Measurements from ENCODE around the gene GNG5.
A peak's percentile ranks its signal among the peaks of the same experiment; 100 is the strongest.
"Not testable (repeated sequence)": the region's sequence is repeated elsewhere in the genome, so short reads cannot be mapped to it uniquely, and the experiment has no call there.

GNG5 gene

DNA sequence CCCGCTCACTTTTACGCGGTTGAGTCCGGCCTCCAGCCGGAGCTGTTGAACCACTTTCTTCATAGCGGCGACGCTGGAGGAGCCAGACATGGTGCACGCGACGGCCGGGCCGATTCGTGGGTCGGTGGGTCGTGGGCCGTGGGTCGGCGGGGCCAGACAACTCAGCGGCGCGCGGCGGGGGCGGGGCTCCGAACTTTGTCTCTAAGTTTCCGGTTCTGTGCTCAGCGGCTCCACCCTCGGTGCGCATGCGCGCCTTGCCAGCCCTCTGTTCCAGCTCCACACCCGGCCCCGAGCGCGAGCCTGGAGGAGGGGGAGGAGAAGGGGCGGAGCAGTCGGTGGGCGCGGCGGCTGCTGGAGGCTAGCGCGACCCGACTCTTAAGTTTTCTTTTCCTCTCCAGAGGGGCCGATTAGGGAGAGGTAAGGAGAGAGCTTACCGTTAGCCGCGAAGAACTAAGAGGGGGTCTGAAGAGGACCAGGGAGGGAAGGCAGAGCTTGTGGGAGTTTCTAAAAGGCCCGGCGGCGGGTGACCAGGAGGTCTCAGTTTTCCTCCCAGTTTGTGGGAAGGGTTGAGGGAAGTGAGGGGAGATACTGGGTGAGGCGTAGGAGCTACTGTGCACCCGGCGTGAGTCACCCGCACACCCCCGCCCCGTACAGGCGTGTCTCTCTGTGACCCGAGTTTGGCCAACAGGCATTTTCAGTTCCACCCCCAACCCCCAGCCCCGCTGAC is at the start of gene GNG5, which contains the start of gene SPATA1:
GNG5 (minus strand) TSS at position 580 of the 727 bp plus-strand sequence; CDS start at position 90, 490 bp downstream.
SPATA1 (plus strand) TSS at position 385 of the 727 bp plus-strand sequence. CDS start 9,974 bp downstream, outside the sequence.
- DNase-seq (ENCODE audit: low read depth in 2 of 2) = peak; percentile 87 to 89

DNA sequence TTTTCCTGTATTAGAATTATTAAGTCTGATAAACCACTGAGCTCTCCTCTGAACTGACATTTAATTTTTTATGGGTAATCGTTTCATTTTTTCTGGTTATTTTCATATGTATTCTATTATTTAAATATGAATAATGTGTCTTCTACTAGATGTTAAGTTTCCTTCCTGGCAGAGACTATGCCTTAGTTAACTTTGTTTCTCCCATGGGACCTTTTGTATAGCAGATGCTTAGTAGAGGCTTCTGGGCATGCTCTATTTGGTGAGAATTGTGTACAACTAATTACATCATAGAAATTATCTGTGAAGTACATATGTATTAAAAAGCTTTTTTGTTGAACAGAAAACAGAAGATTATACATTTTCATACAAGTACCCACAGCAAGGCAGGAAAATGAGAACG is 44.4 kb upstream of the GNG5 start:
- peak in 1 of 2 experiments; percentile 12 for DNase-seq (ENCODE audit: low read depth in 2 of 2)

DNA sequence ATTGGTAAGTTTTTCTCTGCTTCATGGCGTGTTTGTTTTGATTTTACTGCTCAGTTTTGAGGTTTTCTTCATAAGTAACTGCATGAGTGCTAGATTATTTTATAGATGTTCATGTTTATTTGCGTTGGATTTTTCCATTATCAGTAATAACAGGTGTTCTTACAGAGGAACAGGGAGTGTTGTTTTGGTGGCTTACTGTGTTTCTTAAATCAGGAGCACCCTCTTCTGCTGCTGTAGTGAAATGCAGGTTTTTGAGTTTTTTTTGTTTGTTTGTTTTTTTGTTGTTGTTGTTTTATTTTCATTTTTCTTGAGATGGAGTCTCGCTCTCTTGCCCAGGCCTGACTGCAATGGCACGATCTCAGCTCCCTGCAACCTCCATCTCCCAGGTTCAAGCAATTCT is 35.3 kb upstream of the GNG5 start:
- DNase-seq (ENCODE audit: low read depth in 2 of 2) = no peak

DNA sequence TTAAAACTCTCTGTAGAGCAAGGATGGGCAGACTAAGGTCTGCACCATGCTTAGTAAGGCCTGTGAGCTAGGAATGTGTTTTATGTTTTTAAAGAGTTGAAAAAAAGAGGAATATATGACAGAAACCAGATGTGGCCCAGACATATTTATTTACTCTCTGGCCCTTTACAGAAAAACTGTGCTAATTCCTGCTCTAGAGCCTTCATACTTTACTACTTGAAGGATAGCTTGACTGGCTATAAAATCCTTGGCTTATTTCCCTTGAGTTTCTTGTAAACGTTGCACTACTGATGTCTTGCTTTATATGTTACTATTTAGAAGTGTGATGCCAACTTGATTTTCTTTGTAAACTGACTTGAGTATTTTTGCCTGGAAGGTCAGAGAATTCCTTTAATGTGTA is 34.4 kb upstream of the GNG5 start:
- peak in 1 of 2 experiments; percentile 1 for DNase-seq (ENCODE audit: low read depth in 2 of 2)

DNA sequence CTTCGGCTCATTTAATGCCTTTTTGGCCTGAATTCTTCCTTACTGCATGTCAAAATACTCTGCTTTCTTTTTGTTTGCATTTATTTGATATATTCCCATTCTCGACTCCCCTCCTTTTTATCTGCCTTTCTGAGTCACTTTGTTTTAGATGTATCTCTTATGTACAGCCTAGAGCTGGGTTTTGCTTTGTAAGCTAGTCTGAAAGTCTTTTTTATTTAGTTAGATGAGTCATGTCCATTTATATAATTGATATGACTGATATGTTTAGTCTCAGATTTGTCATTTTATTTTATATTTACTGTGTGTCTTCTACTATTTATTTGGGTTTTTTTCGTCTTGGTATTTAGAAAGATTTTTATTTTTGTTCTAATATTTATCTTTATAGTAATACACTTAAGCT is 33.6 kb upstream of the GNG5 start:
- no peak for DNase-seq (ENCODE audit: low read depth in 2 of 2)

DNA sequence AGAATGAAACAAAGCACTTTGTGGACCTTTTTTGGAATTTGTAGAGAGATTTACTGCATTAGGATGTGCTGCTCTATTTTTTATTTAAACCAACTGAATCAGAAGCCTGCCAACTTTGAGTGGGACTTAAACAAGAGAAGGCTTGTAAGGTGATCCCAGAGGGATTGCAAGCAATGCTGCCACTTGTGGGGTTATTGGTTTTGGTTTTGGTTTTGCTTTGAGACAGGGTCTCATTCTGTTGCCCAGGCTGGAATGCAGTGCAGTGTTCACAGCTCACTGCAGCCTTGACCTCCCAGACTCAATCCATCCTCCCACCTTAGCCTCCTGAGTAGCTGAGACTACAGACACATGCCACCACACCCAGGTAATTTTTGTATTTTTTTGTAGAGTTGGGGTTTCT is 32.2 kb upstream of the GNG5 start:
- DNase-seq (ENCODE audit: low read depth in 2 of 2) = no peak

DNA sequence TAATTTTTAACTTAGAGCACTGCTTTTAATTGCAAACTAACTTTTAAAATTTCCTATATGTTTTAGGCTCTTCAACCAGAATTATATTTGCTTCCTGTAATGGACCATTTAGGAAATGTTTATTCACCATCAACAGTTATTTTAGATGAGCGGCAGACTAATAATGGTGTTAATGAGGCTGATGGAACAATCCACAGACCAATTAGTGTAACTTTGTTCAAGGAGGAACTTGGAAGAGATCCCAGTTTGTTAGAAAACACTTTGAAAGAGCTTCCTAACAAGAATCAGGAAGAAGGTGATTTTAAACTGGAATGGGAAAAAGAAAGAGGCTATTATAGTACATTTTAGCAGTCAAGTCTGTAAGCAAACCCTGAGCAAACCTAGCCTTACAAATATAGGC is 19.4 kb upstream of the GNG5 start:
- no peak for DNase-seq (ENCODE audit: low read depth in 2 of 2)

DNA sequence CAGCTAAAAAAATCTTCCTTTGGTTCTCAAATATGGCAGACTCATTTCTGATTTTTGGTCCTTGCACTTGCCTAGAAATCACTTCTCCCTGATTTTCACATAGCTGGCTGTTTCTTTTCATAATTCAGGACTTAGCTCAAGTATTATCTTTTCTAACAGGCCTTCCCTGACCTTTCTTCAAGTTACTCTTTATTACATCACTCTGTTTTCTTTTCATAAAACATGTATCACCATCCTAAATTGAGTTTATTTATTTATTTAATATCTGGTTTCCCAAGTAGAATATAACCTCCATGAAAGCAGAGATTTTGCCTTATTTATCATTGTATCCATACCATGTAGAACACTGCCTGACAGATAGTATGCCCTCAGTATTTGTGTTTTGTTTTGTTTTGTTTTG is 18.2 kb upstream of the GNG5 start:
- DNase-seq (ENCODE audit: low read depth in 2 of 2) = no peak

DNA sequence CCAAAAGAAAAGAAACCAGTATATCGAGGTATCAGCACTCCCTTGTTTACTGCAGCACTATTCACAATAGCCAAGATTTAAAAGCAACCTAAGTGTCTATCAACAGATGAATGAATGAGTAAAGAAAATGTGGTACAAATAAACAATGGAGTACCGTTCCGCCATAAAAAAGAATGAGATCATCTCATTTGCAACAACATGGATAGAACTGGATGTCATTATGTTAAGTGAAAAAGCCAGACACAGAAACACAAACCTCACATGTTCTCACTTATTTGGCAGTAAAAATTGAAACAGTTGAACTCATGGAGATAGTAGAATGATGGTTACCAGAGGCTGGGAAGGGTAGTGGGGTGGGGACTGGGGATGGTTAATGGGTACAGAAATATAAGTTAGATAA is 4.3 kb upstream of the GNG5 start:
- no peak for DNase-seq (ENCODE audit: low read depth in 2 of 2)

DNA sequence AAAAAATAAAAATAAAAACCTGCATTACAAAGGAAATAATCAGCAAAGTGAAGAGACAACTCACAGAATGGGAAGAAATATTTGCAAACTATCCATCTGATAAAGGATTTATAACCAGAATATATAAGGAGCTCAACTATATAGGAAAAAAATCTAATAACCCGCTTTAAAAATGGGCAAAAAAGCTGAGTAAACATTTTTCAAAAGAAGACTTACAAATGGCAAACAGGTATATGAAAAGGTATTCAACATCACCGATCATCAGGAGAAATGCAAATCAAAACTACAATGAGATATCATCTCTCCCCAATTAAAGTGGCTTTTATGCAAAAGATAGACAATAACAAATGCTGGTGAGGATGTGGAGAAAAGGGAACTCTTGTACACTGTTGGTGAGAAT is 3.8 kb upstream of the GNG5 start:
- DNase-seq (ENCODE audit: low read depth in 2 of 2) = no peak

DNA sequence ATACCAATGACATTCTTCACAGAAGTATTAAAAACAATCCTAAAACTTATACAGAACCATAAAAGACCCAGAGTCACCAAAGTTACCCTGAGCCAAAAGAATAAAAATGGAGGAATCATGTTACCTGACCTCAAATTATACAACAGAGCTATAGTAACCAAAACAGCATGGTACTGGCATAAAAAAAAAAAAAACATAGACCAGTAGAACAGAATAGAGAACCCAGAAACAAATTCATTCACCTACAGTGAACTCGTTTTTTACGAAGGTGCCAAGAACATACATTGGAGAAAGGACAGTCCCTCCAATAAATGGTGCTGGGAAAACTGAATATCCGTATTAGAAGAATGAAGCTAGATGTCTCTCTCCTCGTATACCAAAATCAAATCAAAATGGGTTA is 2.6 kb upstream of the GNG5 start:
- DNase-seq (ENCODE audit: low read depth in 2 of 2) = no peak

DNA sequence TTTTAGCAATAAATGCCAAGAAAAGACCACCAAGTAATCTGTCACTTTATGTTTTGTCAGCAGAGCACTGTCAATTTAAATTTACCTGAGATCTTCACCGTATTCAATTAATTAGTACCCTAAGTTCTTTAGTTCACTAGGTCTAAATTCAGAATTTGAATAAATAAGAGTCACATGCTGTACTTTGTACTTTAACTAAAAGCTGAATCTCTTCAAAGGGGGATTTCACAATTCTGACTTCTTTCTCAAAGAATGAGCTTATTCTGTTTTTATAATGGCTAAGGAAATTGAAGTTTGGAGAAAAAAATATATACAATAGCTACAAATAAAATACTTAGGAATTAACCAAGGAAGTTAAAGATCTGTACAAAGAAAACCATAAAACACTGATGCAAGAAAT is 2.1 kb upstream of the GNG5 start:
- DNase-seq (ENCODE audit: low read depth in 2 of 2) = no peak

DNA sequence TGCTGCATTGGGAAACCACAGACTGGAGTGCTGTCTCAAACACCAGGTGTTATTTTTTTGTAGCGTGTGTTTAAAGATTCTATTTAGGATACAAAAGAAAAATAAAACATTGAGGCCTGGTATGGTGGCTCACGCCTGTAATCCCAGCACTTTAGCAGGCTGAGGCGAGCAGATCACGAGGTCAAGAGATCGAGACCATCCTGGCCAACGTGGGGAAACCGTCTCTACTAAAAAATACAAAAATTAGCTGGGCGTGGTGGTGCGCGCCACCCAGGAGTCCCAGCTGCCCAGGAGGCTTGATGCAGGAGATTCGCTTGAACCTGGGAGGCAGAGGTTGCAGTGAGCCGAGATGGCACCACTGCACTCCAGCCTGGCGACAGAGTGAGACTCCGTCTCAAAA is 1.5 kb upstream of the GNG5 start:
- not testable (repeated sequence) for DNase-seq (ENCODE audit: low read depth in 2 of 2)

DNA sequence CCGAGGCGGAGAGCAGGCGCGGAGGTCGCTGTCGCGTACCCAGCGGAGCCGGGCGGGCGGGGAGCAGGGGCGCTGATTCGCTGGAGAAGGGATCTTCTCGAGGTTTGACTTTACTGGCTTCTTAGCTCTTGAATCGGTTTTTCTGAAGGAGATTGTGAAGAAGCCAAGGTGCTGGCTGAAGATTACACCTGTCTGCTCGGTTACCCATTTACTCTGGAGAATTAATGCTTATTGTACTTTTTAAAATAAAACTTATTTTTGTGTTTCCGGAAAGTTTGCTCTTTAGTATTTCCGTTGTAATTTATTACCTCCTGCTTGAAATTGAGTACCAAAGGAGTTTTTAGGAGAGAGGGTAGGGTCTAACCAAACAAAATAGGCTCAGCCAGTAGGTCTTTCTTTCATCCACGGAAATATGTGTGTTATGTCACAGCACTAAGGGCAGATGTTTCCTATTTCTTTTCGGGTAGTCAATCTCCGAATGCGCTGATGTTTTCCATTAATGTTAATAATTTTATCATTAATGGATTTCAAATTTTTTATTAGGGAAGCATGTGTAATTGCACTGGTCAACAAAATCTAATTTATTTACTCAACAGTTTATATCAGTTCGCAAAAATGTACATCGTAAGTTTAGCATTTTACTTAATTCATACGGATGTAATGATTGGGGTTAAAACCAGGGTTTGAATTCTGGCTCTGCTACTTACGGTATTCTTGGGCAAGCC is 510 bp upstream of the GNG5 start:
- DNase-seq (ENCODE audit: low read depth in 2 of 2) = no peak

DNA sequence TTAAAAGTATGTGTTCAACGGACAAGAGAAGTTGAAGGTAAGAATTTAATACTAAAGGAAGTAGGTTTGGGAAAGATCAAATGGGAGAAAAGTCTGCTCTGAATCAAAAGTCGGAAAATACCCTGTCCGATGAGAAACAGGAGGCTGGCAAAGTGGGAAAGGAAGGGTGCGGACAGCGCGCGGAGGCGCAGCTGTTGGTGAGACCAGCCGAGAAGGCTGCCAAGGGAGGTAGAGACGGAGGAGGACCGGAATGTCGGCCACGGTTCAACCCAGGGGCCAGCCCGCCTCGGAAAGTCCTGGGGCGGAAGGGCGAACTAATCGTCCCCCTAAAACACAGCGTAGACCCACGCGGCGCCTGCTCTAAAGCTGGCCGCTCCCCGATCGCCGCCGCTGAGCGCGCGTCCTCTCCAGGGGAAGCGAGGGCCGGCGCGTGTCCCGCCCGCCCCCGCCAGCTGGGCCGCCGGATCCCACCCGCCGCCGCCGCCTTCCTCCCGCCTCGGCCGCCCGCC is 834 bp downstream of the GNG5 start:
- peak in 1 of 2 experiments; percentile 17 for DNase-seq (ENCODE audit: low read depth in 2 of 2)

DNA sequence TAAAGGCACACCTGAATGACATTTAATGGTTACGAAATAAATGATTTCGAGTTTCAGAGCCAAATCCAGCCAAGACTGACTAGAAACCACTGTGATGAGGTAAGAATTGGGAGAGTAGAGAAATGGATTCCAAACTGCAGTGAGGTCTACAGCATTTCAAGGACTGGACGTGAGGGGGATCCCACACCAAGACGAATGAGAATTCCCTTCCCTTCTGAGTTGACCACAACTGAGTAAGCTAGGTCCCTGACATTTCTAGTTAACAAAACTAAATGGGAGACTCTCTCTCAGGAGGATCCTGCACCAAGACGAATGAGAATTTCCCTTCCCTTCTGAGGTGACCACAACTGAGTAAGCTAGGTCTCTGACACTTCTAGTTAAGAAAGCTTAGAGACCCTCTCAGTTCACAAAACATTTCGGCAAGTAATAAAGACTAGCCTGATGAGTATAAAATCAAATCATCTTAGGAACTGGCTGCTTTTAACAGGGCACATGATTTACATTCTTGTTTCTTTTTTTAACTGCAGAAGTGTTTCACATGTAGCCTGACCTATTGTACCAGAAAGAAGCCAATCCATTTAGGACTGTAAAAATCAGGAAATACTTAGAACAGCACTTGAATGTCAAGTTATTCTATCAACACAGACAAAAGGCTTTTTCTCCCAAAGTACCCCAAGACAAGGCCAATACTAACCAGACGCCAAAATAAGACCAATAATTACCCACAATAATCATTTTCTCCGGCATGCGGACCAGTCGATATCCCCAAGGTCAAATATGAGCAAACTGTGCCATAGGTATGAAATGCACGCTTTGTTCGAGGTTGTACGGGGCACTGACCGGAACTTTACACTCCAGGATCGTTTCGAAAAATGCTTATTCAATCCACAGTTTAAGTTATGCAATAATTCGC is 1.5 kb downstream of the GNG5 start:
- peak; percentile 22 to 23 for DNase-seq (ENCODE audit: low read depth in 2 of 2)

DNA sequence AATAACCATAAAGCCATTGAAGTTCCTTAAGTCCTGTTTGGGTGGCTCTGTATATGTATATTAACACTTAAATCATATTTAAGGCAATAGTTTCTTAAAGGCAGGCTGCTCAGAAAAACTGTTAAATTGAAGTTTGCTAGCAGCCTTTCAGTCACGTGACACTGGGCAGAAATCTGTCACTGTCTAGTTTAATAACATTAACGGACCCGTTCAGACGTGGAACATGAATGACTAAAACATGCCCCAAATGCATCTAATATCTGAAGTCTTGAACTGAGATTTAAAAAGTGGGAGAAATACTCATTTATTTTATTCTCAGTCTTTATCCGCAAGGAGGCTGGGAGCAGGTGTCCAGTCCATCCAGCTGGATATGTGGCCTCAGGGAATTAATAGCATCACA is 3.5 kb downstream of the GNG5 start:
- no peak for DNase-seq (ENCODE audit: low read depth in 2 of 2)

DNA sequence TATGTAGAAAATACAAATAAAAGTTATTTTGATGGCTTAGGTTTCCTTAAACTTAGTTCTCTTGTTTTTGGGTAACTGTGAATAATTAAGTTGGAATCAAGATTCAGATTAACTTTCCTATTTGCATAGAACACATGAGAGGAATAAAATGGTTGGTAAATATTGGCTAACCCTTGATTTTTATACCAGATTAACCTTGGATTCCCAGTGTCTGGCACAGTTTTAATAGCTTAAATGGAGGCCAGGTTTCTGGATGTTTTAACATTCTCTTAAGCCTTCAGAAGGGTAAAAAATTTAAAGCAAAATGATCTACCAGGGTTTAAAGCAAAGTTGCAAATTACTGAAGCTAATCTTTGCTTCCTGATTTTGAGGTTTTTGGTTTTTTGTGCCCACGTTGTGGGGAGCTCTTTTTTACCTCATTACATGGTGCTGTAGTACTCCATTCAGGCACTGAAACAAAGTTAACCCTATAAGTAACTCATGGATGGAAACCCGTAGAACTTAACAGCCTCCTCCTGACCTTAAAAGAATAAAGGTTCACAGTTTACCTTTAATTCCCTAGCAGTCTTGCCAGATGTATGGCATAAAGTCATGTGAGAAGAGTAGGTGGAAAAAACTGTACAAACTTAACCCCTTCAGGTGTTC is 8.6 kb downstream of the GNG5 start:
- DNase-seq (ENCODE audit: low read depth in 2 of 2) = no peak

DNA sequence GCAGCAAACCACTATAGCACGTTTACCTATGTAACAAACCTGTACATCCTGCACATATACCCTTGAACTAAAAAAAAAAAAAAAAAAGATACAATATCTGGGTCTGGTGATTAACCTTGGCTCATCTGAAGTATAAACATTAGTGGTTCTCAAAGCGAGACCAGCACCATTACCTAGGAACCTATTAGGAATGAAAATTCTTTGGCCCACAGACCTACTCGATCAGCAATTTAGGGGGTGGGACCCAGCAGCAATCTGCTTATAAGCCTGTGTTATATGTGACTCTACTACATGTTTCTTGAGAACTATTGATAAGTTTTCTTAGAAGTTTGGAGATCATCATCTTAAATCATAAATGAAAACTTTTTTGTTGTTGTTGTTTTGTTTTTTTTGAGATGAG is 9.9 kb downstream of the GNG5 start:
- DNase-seq (ENCODE audit: low read depth in 2 of 2) = no peak

DNA sequence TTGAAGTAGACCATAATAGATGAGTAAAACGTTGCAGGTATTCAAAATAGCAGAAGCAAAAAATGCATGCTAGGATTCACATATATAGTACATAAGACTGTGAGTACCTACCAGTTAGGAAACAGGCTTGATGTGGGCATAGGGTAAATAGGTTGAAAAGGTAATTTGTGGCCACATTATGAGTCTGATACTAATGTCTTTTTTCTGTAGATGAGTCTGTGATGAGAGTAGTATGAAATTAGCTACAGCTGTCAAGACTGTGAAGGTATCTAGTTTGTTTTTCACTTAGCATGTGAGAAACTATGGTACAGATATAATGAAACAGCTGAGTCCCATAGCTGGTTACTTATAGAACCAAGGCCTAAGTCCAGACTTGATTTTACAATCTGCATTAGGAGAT is 12.6 kb downstream of the GNG5 start:
- no peak for DNase-seq (ENCODE audit: low read depth in 2 of 2)

DNA sequence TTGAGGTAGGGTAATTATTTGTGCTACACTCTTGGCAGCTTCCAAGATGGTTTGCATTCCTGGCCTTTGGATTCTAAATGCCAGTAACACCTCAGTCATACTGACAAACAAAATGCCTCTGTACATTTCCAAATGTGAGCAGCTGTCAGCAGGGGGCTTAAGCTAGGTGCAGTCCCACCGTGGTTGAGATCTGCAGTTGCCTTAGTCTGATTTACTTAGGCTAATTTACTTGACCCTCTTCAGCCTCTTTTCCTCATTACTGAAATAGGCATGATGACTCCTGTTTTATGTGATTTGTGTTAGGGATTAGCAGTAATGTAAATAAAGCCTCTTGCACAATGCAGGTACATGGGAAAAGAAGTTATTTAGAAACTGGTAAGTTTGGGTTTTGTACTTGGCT is 13.7 kb downstream of the GNG5 start:
- no peak for DNase-seq (ENCODE audit: low read depth in 2 of 2)

DNA sequence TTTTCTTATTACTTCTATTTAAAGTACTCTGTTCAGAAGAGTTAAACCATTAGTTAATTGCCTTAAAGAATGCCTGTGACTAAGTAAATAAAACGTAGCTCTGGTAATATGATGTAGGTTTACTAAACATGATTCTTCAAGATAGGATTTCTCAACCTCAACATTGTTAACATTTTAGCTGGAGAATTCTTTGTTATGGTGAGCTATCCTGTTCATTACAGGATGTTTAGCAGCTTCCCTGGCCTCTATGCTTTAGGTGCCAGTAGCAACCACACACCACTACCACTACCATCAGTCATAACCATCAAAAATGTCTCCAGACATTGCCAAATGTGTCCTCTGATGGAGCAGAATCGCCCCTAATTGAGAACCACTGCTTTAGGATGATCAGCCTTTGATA is 16.6 kb downstream of the GNG5 start:
- no peak for DNase-seq (ENCODE audit: low read depth in 2 of 2)

Measured in fibroblast of skin of left biceps (primary cell).